CD1c-positive myeloid dendritic cell (primary cell): ENCODE results near the gene HSDL1.
A peak's percentile ranks its signal among the peaks of the same experiment; 100 is the strongest.

Experiments used
- DNase-seq: peaks from one replicate; pipeline ENCODE4 v3.0.0-alpha.2; 2016; ENCODE audit errors: extremely low spot score

HSDL1 gene

DNA sequence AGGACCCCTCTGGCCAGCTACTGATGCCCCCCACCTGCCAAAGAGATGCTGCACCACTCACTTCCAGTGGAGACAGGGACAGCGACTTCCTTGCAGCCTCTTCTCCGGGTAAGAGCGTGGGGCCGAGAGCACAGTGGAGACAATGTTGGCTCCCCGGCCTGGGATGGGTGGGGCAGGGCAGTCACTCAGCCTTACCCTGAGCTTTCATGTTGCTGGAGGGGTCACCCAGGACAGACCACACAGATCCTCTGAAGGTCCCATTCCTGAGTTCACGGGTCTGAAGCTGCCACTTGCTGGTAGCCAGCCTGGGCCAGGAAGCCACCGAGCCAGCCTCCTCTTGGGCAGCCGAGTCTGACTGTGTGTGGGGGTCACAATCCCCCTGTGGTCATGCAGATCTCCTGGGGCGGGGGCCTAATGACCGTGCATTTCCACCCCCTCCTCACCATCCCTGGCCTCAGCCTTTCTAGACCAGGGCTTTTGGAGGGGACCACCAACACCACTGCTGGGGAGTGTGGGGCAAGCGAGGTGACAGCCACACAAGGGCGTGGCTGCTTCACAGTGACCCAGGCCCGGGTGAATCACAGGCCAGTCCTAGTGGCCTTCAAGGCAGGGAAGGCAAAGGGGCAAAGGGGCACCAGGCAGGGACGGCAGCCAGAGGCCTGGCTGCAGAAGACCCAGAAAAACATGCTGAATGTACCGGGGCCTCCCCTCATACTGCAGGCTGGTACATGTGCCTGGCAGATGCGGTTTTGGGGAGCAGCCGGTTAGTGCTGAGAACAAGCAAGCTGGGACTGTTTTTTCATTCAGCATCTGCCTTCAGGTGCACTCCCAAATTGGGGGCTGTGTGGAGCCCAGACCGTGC lies 31.4 kb upstream of the HSDL1 start:
- no peak for DNase-seq

DNA sequence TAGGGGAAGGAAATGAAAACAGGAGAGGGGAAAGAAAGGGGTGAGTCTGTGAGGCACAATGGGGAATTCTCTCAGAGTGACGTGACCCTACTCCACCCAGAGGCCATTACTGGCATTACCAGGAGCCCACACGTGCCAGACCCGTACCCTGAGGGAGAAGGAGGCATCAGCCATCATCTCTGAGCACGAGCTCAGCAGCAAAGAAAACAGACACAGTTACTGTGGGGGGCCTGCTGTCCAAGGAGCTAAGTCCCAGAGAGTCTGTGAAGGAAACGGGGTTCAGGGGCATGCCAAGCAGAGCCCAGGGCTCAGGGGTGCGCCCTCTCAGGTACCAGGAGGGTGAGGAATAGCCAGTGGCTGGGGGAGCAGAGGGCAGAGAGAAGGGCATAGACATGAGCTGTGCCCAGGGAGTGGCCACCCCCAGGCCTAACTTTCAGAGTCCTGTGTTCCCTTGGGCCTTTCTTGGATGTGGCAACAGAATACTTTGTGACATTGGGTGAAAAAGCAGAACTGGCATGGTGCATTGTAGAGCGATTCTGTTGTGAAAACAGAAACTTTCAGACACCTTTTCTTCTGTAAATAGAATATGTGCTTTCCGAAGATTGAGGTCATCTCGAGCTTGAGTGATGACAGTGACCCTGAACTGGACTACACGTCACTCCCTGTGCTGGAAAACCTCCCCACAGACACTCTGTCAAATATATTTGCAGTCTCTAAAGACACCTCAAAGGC lies 30.5 kb upstream of the HSDL1 start:
- peak; percentile 85 for DNase-seq

DNA sequence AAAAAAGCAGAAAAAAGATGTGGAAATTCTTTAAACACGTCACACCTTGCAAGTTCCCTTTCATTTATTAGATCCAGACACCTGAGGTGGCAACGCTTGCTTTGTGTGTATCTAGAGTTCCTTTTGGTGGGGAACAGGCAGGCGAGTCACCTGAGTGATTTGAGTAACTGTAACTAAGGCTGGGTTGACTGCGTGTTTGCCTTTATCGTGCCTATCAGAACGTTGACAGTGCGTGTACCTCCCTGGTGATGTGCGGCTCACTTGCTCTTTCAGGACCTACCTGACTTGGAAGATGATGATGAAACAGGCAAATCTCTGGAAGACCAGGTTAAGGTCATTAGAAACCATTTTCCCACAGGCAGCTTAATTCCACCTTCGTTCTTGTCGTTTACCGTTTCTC lies 29.4 kb upstream of the HSDL1 start:
- DNase-seq: no peak

DNA sequence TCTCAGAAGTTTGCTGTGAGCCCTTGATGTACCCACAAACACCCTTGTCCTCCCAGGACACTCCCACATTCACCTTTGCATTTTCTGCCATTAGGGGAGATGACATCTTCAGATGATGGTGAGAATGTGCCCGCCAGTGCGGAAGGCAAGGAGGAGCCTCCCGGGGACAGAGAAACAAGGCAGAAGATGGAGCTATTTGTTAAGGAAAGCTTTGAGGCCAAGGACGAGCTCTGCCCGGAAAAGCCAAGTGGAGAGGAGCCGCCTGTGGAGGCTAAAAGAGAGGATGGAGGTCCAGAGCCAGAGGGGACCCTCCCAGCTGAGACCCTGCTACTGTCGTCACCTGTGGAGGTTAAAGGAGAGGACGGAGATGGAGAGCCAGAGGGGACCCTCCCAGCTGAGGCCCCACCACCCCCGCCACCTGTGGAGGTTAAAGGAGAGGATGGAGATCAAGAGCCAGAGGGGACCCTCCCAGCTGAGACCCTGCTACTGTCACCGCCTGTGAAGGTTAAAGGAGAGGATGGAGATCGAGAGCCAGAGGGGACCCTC lies 24.9 kb upstream of the HSDL1 start:
- DNase-seq: no peak

DNA sequence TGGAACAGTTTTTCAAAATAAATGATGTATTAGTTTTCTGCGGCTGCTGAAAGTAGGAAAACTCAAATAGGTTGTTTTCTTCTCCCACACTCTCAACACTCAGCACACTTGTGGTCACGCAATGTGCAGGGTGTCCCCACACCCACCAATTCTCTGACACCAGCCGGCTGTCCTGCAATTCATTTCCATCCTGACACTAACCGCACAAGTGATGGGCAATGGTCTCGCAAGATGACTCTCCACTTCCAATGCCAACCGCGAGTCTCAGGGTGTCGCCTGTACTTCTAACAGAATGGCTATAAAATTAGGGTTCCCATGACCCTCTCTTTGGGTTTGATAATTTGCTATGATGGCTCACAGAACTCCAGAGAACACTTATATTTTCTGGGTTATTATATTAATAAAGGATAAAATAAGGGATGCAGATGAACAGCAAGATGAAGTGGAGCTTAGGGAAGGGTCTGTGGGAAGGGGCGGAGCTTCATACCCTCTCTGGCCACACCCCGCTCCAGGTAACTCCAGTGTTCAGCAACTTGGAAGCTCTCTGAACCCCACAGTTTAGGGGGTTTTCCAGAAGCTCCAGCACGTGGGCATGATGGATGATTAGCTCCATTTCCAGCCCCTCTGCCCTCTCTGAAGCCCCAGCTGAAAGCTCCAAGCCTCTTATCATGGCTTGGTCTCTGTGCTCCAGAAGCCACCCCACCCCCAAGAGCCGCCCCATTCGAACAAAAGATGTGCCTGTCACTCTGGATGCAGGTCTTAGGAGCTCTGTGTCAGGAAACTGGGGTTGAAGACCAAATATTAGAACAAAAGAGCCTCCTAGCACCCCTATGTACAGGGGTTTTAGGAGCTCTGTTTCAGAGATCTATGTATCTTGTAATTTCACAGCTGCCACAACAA lies 22.1 kb upstream of the HSDL1 start:
- no peak for DNase-seq

DNA sequence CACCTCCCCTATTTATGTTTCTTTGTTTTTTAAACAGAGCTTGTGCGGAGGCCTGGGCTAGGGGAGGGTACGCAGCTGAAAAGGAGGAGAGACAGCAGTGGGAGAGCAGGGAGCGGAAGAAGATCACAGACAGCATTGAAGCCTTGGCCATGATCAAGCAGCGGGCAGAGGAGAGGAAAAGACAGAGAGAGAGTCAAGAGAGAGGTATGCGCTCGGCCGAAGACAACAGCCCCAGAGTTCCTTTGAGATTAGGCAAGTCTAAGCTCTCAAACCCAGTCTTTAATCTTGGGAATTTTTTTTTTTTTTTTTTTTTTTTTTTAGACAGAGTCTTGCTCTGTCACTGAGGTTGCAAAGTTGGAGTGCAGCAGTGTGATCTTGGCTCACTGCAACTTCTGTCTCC lies 20.8 kb upstream of the HSDL1 start:
- DNase-seq: no peak

DNA sequence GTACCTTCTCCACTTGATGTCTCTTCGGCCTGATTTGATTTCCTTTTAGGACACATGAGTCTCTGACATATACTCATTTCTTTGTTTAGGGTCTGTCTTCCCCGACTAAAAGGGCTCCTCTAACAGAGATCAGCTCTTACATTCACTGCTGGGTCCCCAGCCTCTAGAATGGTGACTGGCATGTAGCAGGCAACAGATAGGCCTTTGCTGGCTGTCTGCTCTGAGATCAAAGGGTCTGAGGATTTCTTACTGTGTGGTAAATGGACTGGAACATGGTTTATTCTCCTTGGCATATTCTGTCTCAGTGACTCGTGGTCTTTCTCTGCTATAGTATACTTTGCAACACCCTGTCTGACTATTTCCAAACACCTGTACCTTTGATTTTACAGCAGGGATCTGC lies 16.8 kb upstream of the HSDL1 start:
- DNase-seq: no peak

DNA sequence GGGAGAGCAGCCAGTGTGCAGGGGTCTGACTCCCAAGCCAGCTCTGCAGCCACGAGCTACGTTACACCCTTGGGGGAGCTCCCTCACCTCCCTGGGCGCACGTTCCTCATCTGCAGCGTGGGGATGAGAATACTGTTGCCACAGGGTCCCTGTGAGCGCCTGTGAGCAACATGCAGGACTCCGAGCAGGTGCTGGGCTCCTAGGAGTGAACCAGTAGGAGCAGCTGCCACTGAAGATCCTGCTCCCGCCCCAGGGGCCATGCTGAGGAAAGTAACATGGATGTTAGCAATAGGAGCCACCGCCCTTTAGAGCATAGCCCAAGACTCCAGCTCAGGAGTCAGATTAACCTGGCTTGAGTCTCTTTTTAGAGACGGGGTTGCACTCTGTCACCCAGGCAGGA lies 16.1 kb upstream of the HSDL1 start:
- DNase-seq: no peak

DNA sequence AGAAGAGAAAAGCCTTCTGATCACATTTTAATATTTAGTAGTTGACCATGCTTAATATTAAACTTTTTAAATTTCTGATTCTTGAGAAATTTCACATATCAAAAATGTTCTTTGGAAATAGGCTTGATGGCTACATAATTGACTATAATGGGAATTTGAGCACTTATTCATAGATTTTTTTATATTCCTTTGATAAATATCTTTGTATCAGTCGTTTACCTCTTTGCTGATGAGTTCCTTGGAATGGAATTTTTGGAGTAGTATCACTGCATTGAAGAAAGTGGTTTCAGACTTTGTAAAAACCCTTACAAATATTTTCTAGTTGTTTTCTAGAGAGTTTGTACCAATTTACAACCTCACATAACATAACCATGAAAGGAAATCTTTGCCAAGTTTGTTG lies 14.8 kb upstream of the HSDL1 start:
- DNase-seq: no peak

DNA sequence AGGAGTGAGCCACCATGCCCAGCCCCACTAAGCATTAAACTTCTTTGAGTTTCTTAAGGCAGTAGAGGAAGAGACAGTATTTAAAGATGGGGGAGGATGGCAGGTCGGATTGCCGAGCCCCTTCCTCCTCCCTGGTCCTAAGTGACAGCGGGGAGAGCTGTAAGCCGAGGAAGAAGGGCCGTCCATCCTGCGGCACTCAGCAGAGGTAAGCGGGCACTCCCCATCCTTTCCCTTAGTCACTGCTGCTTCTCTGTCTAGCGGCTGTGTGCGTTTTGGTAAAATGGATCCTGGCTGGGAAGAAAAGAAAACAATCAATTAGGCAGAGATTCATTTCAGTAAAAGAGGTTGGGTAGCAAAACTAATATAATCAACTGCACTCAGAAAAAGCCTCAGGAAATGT lies 14.0 kb upstream of the HSDL1 start:
- DNase-seq: no peak

DNA sequence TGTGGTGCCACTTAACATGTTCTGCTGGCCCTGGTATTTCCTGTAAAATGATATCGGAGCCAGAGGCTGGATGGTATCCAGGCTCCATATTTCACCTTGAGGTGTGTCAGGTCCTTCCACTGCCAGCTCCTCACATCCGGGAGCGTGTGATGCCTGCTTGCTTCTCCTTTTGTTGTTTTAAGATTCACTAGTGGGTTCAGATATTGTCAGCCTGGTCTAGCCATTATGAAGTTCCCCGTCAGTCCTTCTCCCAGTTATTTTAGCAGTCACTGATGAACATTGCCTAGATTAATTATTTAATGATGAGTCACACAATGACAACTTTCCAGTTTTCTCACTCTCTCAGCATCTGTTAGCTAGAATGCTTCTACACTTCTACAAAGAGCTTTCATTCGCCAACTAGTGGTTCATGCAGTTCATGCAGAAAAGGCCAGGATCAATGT lies 11.4 kb upstream of the HSDL1 start:
- no peak for DNase-seq

DNA sequence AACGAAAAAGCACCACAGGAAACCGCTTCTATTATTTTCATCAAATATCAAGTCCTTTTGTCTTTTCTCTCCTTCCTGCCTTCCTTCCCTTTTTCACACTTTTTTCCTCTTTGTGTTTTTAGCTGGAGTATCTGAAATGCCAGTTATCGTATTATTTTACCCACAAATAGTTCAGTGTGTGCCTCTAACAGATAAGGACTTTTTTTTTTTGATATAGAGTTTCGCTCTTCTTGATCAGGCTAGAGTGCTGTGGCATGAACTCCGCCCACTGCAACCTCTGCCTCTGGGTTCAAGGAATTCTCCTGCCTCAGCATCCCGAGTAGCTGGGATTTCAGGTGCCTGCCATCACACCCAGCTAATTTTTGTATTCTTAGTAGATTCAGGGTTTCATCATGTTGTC lies 10.8 kb upstream of the HSDL1 start:
- DNase-seq: no peak

DNA sequence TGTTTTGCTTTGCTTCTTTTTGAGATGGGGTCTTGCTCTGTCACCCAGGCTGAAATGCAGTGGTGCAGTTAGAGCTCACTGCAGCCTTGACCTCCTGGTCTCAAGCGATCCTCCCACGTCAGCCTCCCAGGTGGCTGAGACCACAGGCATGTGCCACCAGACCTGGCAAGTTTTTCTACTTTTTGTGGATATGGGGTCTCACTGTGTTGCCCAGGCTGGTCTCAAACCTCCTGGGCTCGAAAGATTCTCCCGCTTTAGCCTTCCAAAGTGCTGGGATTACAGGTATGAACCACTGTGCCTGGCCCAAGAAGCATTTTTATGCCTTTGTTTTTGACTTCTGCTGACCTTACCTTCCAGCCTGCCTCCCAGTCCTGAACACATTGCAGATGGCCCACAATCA lies 10.2 kb upstream of the HSDL1 start:
- DNase-seq: no peak

DNA sequence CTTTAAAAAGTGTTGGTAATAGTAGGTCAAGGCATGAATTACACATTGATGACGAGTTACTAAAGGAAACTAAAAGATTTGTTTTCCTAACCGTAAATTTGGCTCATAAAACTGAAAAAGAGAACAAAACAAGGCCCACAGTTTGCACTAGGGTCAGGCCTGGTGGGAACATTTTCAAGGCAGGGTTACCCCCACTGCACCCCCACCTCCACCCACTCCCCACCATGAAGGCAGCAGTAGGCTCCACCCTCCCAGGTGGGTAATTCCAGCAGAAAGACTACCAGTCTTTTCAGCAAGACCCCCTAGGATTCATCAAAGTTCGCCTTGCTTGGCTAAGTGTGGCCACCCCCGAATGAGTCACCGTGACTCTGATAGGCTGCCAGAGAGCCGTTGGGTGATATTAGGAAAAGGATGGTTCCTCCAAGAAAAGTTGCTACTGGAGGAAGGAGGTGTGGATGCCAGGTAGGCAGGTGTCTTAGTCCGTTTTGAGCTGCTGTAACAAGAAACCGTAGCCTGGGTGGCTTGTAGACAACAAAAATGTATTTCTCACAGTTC lies 8.8 kb upstream of the HSDL1 start:
- DNase-seq: no peak

DNA sequence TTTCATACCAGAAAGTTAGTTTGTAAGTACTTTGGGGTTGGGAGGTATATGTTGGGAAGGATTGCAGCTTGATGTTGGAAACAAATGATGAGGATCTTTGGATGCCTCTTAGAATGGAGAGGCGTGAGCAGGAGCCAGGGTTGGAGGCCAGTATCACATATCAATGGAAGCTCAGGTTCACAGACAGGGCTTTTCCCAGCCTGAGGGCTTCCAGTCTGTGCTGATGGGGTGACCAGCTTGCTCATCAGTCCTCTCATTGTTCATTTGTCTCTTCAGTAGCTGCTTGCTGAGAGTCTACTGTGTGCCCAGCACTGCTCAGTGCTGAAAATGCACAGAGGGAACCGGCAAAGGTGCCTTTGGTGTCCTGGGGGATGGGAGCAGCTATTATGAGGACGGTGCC lies 5.9 kb upstream of the HSDL1 start:
- DNase-seq: no peak

DNA sequence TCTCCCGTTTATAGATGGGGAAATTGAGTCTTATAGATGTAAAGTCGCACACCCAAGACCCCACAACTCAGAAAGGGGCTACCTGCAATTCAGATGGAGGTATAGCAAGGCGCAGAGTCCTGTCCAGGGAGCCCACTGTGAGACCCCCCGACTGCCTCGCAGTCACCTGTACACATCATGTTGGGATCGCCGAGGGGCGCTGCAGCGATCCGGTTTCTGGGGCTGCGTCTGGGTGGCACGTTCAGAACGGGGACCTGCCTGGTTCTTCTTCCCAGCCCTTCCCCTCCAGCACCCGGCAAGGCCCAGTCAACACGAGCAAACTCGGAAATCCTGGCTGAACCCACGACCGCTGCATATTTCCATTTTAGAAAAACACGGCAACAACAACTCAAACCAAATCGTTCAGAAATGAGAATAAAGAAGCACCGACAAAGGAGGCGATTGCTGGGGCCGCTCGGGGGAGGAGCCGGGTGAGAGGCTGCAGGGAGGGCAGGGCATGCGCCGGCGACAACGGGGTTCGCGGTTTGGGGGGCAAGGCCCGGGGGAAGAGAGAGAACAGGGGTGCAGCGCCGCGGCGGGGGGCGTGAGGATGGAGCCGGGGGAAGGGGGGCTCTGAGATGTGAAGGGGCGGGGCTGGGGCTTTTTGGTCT lies 643 bp downstream of the HSDL1 start:
- peak; percentile 22 for DNase-seq

DNA sequence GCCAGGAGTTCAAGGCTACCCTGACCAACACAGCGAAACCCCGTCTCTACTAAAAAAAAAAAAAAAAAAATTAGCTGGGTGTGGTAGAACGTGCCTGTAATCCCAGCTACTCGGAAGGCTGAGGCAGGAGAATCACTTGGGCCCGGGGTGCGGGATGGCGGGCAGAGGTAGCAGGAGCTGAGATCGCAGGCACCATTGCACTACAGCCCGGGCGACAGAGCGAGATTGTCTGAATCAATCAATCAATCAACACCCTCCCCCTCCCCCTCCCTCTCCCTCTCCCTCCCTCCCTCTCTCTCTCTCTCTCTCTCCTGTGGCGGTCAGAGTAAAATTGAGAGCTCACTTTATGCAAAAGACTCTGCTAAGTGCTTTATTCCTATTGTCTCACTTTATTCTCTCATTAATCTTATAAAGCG lies 1.2 kb downstream of the HSDL1 start:
- no peak for DNase-seq

DNA sequence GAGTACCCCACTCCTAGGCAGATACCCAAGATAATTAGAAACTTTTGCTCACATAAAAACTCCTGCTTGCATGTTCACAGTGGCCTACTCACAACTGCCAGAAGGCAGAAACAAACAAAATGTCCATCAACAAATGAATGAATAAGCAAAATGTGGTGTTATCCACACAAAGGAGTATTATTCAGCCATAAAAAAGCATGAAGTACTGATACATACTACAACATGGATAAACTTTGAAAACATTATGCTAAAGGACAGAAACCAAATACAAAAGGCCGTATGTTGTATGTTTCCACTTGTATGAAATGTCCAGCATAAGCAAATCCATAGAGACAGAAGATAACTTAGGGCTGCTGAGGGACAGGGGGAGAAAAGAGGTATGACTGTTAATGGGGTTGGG lies 1.9 kb downstream of the HSDL1 start:
- no peak for DNase-seq

DNA sequence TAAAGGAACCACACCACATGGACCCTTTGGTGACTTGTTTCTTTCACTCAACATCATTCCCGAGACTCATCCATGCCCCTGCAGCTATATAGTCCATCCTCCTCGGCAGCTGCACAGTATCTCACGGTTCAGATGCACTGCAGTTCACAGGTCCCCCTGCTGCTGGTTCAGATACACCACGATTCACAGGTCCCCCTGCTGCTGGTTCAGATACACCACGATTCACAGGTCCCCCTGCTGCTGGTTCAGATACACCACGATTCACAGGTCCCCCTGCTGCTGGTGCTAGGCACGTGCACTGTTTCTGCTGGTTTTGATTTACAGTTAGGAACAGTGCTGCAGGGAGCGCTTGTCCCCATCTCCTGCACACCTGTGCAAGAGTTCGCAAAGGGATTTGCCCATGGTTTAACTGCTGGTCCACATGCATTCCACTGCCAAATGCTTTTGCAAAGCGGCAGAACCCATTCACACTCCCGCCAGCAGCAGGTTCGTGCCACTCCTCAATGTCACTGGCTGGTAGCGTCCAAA lies 3.8 kb downstream of the HSDL1 start:
- DNase-seq: no peak

DNA sequence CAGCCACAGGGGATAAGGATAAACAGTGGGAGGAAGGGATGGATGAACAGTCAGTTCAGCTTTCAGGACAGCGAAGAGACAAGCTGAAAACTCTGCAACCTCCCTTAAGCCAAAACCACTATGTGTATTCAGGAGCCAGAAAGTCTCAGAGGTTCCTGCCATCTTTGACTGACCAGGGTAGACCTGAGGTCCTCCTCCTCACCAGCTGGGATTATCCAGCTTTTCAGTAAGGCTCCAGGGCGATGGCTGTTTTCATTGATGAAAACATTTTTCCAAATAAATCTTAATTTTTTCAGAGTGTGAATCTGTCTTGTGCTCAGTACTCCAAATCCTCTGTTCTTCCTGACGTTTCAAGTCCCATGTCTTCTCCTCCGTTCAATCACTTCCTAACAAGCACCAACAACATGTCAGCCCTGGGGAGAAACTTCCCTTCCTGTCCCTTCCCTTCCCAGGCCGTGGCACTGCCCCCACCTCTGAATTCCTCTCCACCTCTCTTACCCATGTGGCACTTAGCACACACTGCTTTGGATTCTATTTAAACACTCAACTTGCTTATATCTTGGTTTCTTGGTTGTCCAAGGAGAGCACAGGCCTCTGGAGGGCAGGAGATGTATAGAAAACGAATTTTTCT lies 5.2 kb downstream of the HSDL1 start:
- DNase-seq: no peak
